CD14-positive monocyte (primary cell): ENCODE data around the gene FKBP1A. TPM values are rescaled to one million over a fixed set of nuclear protein-coding genes. Genes with fewer than 3 reads are reported as not detected.
A peak's percentile ranks its signal among the peaks of the same experiment; 100 is the strongest.

Experiments used
- DNase-seq, 3 donors: peaks; one replicate each; pipeline ENCODE4 v3.0.0-alpha.2; 2011 to 2022
- H2AFZ ChIP-seq: 2 replicates; pipeline ENCODE4 v1.6.0; 2012; ENCODE audit warnings: mild to moderate bottlenecking, low read depth, low read length, inconsistent platforms; ENCODE audit not compliant: insufficient read depth, poor library complexity, severe bottlenecking
- H3K27ac ChIP-seq, 2 donors: 1 replicate in 1 of 2; 2 replicates in 1 of 2; pipeline ENCODE4 v1.5.1; 2012 to 2013; ENCODE audit warnings: low read length in 2 of 2, control low read depth in 1 of 2, inconsistent platforms in 1 of 2, low read depth in 1 of 2, mild to moderate bottlenecking in 1 of 2
- H3K27me3 ChIP-seq, 2 donors: one replicate each; pipeline versions ENCODE4 v1.6.0 to v1.6.1; 2011 to 2013; ENCODE audit warnings: low read length in 2 of 2; ENCODE audit not compliant: control insufficient read depth in 2 of 2, insufficient read depth in 2 of 2
- H3K36me3 ChIP-seq, 2 donors: replicated peaks in 1 of 2; 1 replicate in 1 of 2; 2 replicates in 1 of 2; pipeline versions ENCODE4 v1.5.1 to v1.6.1; 2012 to 2013; ENCODE audit warnings: low read length in 2 of 2, control low read depth in 1 of 2, inconsistent platforms in 1 of 2, mild to moderate bottlenecking in 1 of 2; ENCODE audit not compliant: insufficient read depth in 2 of 2, control insufficient read depth in 1 of 2
- H3K4me1 ChIP-seq, 2 donors: 1 replicate in 1 of 2; 2 replicates in 1 of 2; pipeline versions ENCODE4 v1.5.1 to v1.6.1; 2012 to 2013; ENCODE audit warnings: low read length in 2 of 2, control low read depth in 1 of 2, inconsistent platforms in 1 of 2, mild to moderate bottlenecking in 1 of 2, moderate library complexity in 1 of 2; ENCODE audit not compliant: insufficient read depth in 2 of 2, control insufficient read depth in 1 of 2
- H3K4me2 ChIP-seq: replicated peaks from 2 replicates; pipeline ENCODE3; 2012; ENCODE audit warnings: low read length, moderate library complexity, mild to moderate bottlenecking; ENCODE audit not compliant: poor library complexity, severe bottlenecking; ENCODE audit errors: extremely low read depth
- H3K4me3 ChIP-seq, 3 experiments: fragments of 200-600 bp in 1 of 3; sonication (generic) in 1 of 3; replicated peaks in 1 of 3; 1 replicate in 2 of 3; 2 replicates in 1 of 3; pipeline ENCODE4 v1.5.1; 2011 to 2013; ENCODE audit warnings: low read length in 3 of 3, mild to moderate bottlenecking in 3 of 3, control low read depth in 2 of 3, low read depth in 2 of 3, inconsistent platforms in 1 of 3, moderate library complexity in 1 of 3
- H3K79me2 ChIP-seq: 2 replicates; pipeline ENCODE4 v1.6.0; 2012; ENCODE audit warnings: mild to moderate bottlenecking, control low read depth, inconsistent platforms, low read length, moderate library complexity; ENCODE audit not compliant: insufficient read depth
- H3K9ac ChIP-seq: 2 replicates; pipeline ENCODE4 v1.6.0; 2017; ENCODE audit warnings: low read length, mild to moderate bottlenecking; ENCODE audit not compliant: insufficient read depth, poor library complexity, severe bottlenecking
- H3K9me3 ChIP-seq, 2 donors: replicated peaks in 1 of 2; 1 replicate in 1 of 2; 2 replicates in 1 of 2; pipeline versions ENCODE4 v1.5.1 to v1.6.1; 2012 to 2013; ENCODE audit warnings: low read length in 2 of 2, control low read depth in 1 of 2; ENCODE audit not compliant: control insufficient read depth in 1 of 2, insufficient read depth in 1 of 2
- H4K20me1 ChIP-seq: 2 replicates; pipeline ENCODE4 v1.6.0; 2012; ENCODE audit warnings: mild to moderate bottlenecking, low read length, control low read depth, moderate library complexity; ENCODE audit not compliant: insufficient read depth
- H3K27ac Mint-ChIP-seq, 7 donors: one replicate each; pipeline ENCODE4 v1.8.0; 2020; ENCODE audit warnings: mild to moderate bottlenecking in 7 of 7, mixed read lengths in 7 of 7, moderate library complexity in 6 of 7, inconsistent platforms in 2 of 7
- H3K27me3 Mint-ChIP-seq, 3 donors: one replicate each; pipeline ENCODE4 v1.8.0; 2021 to 2022; ENCODE audit warnings: low read depth in 3 of 3, mild to moderate bottlenecking in 3 of 3, mixed read lengths in 3 of 3, moderate library complexity in 3 of 3, inconsistent platforms in 1 of 3
- H3K36me3 Mint-ChIP-seq, 2 donors: one replicate each; pipeline ENCODE4 v1.8.0; 2020; ENCODE audit warnings: mixed read lengths in 2 of 2, inconsistent platforms in 1 of 2, mild to moderate bottlenecking in 1 of 2
- H3K4me1 Mint-ChIP-seq: one replicate; pipeline ENCODE4 v1.8.0; 2020; ENCODE audit warnings: mild to moderate bottlenecking, mixed read lengths
- H3K4me3 Mint-ChIP-seq, 2 donors: one replicate each; pipeline ENCODE4 v1.8.0; 2020; ENCODE audit warnings: mild to moderate bottlenecking in 2 of 2, mixed read lengths in 2 of 2, moderate library complexity in 1 of 2
- H3K9me3 Mint-ChIP-seq, 7 donors: one replicate each; pipeline ENCODE4 v1.8.0; 2020 to 2022; ENCODE audit warnings: mixed read lengths in 7 of 7, mild to moderate bottlenecking in 6 of 7, moderate library complexity in 6 of 7, inconsistent platforms in 2 of 7
- CTCF ChIP-seq: fragments of 200-600 bp; IDR thresholded peaks from one replicate; pipeline ENCODE4 v1.8.0; 2022; ENCODE audit warnings: antibody characterized with exemption, mild to moderate bottlenecking
- WGBS: methylation state at CpG from one replicate; pipeline ENCODE4 v1.1.5; 2013; ENCODE audit warnings: missing lambda C conversion rate; ENCODE audit not compliant: insufficient coverage; 5-methylcytosine and 5-hydroxymethylcytosine counted together
- intact Hi-C, 2 donors: fragments of 100-400 bp; cut with micrococcal nuclease; formaldehyde crosslinking; loops; one replicate each; pipeline versions ENCODE4 v1.15.0 to v1.15.1; 2023
- polyA plus RNA-seq, 3 donors: library from polyadenylated mRNA; depleted of rRNA in 1 of 3; unstranded in 2 of 3; stranded (reverse) in 1 of 3; fragments of 300-500 nt in 2 of 3; fragments of >200 nt in 1 of 3; fragmentation: Illumina TruSeq in 2 of 3; gene quantifications; 1 replicate in 2 of 3; 2 replicates in 1 of 3; pipeline ENCODE4 v1.2.3, GENCODE V29; 2012 to 2021

Gene FKBP1A
- polyA plus RNA-seq, 3 donors, result 155 to 268 (median 194) TPM

- H3K36me3 Mint-ChIP-seq, result peaks cover 38 to 68% of the 10 kb centered on the region in 2 donors
- H3K4me1 Mint-ChIP-seq, result peaks cover 79% of the 10 kb centered on the region
- peak overlapping the region in 2 of 3 experiments; percentile 19 to 35 for H3K4me3 ChIP-seq
- no CpG with 5 or more reads among the region's 1 CpG for WGBS
- peaks cover 91% of the 10 kb centered on the region for H3K79me2 ChIP-seq
- H3K27ac Mint-ChIP-seq, result peak overlapping the region; percentile 90 to 97 (median 92)
- peak; percentile 55 to 79 (median 74) for DNase-seq
- H4K20me1 ChIP-seq, result peaks cover 98% of the 10 kb centered on the region
- no peak overlapping the region for H2AFZ ChIP-seq
- no peaks in the 10 kb centered on the region for H3K27me3 ChIP-seq
- H3K27ac ChIP-seq, result peak overlapping the region; percentile 57 to 83
- H3K27me3 Mint-ChIP-seq, result peaks cover 0 to 2% (median 2%) of the 10 kb centered on the region in 3 donors
- TF ChIP-seq CTCF, result no peak
- H3K36me3 ChIP-seq, result peaks cover 33 to 41% of the 10 kb centered on the region in 2 donors
- peak overlapping the region in 1 of 2 donors; percentile 82 for H3K4me3 Mint-ChIP-seq
- intact Hi-C loops, result loop anchor here (2.0 to 5.0 kb wide), 3 partner anchors 17 to 59 kb away; partner anchors contain the start of genes SDCBP2 (in 2 of the 2) and FKBP1A (in 1 of the 2)
- no peaks in the 10 kb centered on the region for H3K9me3 Mint-ChIP-seq
- H3K4me2 ChIP-seq, result peak overlapping the region; percentile 59
- peaks cover 63 to 65% of the 10 kb centered on the region in 2 donors for H3K4me1 ChIP-seq
- H3K9ac ChIP-seq, result peak overlapping the region; percentile 6
- no peaks in the 10 kb centered on the region for H3K9me3 ChIP-seq
Observed at GRCh38 chr20:1376007-1376406, 16.8 kb downstream of the FKBP1A start.

- WGBS, result 100% methylated on average over 2 of the region's 8 CpGs
- no peak for TF ChIP-seq CTCF
- Histone ChIP-seq H3K4me3 (peak overlapping the region in 2 of 3 experiments; percentile 11 to 35), H3K9me3 (no peaks in the 10 kb centered on the region), H3K4me1 (peaks cover 61 to 63% of the 10 kb centered on the region in 2 donors), H3K27ac (peak overlapping the region; percentile 57 to 83), H3K4me2 (peak overlapping the region; percentile 59), H3K27me3 (no peaks in the 10 kb centered on the region), H3K36me3 (peaks cover 38 to 46% of the 10 kb centered on the region in 2 donors), H3K9ac (no peak overlapping the region), H3K79me2 (peaks cover 91% of the 10 kb centered on the region), H2AFZ (no peak overlapping the region), H4K20me1 (peaks cover 98% of the 10 kb centered on the region)
- DNase-seq, result peak; percentile 42 to 74 (median 74)
- H3K9me3 Mint-ChIP-seq, result no peaks in the 10 kb centered on the region
- intact Hi-C loops, result loop anchor here (5.0 kb wide), 1 partner anchor 48 kb away; the partner anchor contains the start of gene SDCBP2 (in 2 of the 2)
- peaks cover 40 to 70% of the 10 kb centered on the region in 2 donors for H3K36me3 Mint-ChIP-seq
- H3K27ac Mint-ChIP-seq, result peak overlapping the region; percentile 90 to 97 (median 92)
- peak overlapping the region in 1 of 2 donors; percentile 82 for H3K4me3 Mint-ChIP-seq
- H3K27me3 Mint-ChIP-seq, result peaks cover 0 to 2% (median 2%) of the 10 kb centered on the region in 3 donors
- peaks cover 74% of the 10 kb centered on the region for H3K4me1 Mint-ChIP-seq
Observed at GRCh38 chr20:1375515-1375914, 17.3 kb downstream of the FKBP1A start.
